H1 (cell line): ENCODE measurements around the gene THOC5. TPM values are rescaled to one million over a fixed set of nuclear protein-coding genes. Genes with fewer than 3 reads are reported as not detected.

Experiments
- CBX8 ChIP-seq: fragments of 300-800, 300-1000 bp; sonication (generic); IDR thresholded peaks from 2 replicates; pipeline ENCODE4 v1.7.1; 2016; ENCODE audit warnings: low read depth, low read length, borderline replicate concordance
- CHD1 ChIP-seq: IDR thresholded peaks from 2 replicates; pipeline ENCODE4 v1.6.1; 2012; ENCODE audit warnings: low read depth, low read length, improper control_type of control experiment
- CHD2 ChIP-seq: IDR thresholded peaks from 2 replicates; pipeline ENCODE4 v1.6.1; 2012; ENCODE audit warnings: low read length, improper control_type of control experiment
- GABPA ChIP-seq: IDR thresholded peaks from 2 replicates; pipeline ENCODE4 v1.6.1; 2011; ENCODE audit warnings: mild to moderate bottlenecking, low read length, moderate library complexity, borderline replicate concordance; ENCODE audit not compliant: insufficient read depth
- JUND ChIP-seq: IDR thresholded peaks from 2 replicates; pipeline ENCODE4 v1.6.1; 2011; ENCODE audit warnings: mild to moderate bottlenecking, improper control_type of control experiment, low read length
- KDM1A ChIP-seq: fragments of 200-600, 300-600 bp; sonication (generic); IDR thresholded peaks from 2 replicates; pipeline ENCODE4 v1.7.1; 2016; ENCODE audit warnings: mild to moderate bottlenecking, low read length, borderline replicate concordance
- KDM4A ChIP-seq: IDR thresholded peaks from one replicate; pipeline ENCODE4 v1.7.1; 2012; ENCODE audit warnings: low read depth, mild to moderate bottlenecking, moderate library complexity, low read length, inconsistent platforms; ENCODE audit not compliant: severe bottlenecking
- POLR2A ChIP-seq, 2 experiments: IDR thresholded peaks; 1 replicate in 1 of 2; 2 replicates in 1 of 2; pipeline ENCODE4 v1.6.1; 2011; ENCODE audit warnings: low read depth in 2 of 2, low read length in 2 of 2, mild to moderate bottlenecking in 2 of 2; ENCODE audit errors: control extremely low read depth in 1 of 2
- POLR2AphosphoS5 ChIP-seq: IDR thresholded peaks from 2 replicates; pipeline ENCODE4 v1.6.1; 2011; ENCODE audit warnings: low read depth, low read length
- POU5F1 ChIP-seq: IDR thresholded peaks from 2 replicates; pipeline ENCODE4 v1.6.1; 2011; ENCODE audit warnings: low read depth, mild to moderate bottlenecking, low read length, moderate library complexity
- RAD21 ChIP-seq, 2 experiments: IDR thresholded peaks in 1 of 2; conservative IDR thresholded peaks in 1 of 2; 2 replicates each; pipeline ENCODE4 v1.6.1; 2011; ENCODE audit warnings: low read depth in 2 of 2, low read length in 2 of 2, improper control_type of control experiment in 1 of 2, inconsistent platforms in 1 of 2, mild to moderate bottlenecking in 1 of 2, moderate library complexity in 1 of 2
- RXRA ChIP-seq: IDR thresholded peaks from 2 replicates; pipeline ENCODE4 v1.6.1; 2011; ENCODE audit warnings: low read depth, mild to moderate bottlenecking, low read length, moderate library complexity; ENCODE audit not compliant: insufficient read depth
- SAP30 ChIP-seq: fragments of 300-600 bp; sonication (generic); IDR thresholded peaks from 2 replicates; pipeline ENCODE4 v1.7.1; 2012; ENCODE audit warnings: low read length, moderate library complexity, mild to moderate bottlenecking, inconsistent platforms; ENCODE audit not compliant: insufficient read depth, insufficient replicate concordance
- TAF7 ChIP-seq: optimal IDR thresholded peaks from 2 replicates; pipeline ENCODE3; 2011; ENCODE audit warnings: low read depth, mild to moderate bottlenecking, inconsistent platforms, low read length, moderate library complexity, borderline replicate concordance
- TCF12 ChIP-seq: IDR thresholded peaks from 2 replicates; pipeline ENCODE4 v1.6.1; 2011; ENCODE audit warnings: low read depth, mild to moderate bottlenecking, low read length
- ZNF274 ChIP-seq: IDR thresholded peaks from 2 replicates; pipeline ENCODE4 v1.7.0; 2012; ENCODE audit warnings: low read length, borderline replicate concordance; ENCODE audit errors: extremely low read depth
- polyA plus RNA-seq, 7 experiments: library from polyadenylated mRNA; depleted of rRNA in 3 of 7; stranded (reverse) in 5 of 7; unstranded in 2 of 7; fragments of >200 nt in 5 of 7; fragments of 200-250 nt in 2 of 7; gene quantifications; 1 replicate in 5 of 7; 2 replicates in 1 of 7; 4 replicates in 1 of 7; pipeline versions ENCODE4 v1.2.1 to v1.2.3, GENCODE V29; 2011 to 2013; ENCODE audit warnings: missing spikeins in 2 of 7, mixed read lengths in 2 of 7
- total RNA-seq: library from RNA; stranded (reverse); fragmentation: NEBNext Ultra II Directional; extraction: Animal tissue kit (Norgen Biotek cat#: 25700); gene quantifications from 2 replicates; pipeline ENCODE4 v1.2.1, GENCODE V29; 2021

THOC5 gene
- total and polyA plus RNA-seq, 2 of the 8 experiments (the other 6 are each of a cell fraction or from before 2014, with no cell fraction given) = 27.7 to 65.7 TPM

DNA sequence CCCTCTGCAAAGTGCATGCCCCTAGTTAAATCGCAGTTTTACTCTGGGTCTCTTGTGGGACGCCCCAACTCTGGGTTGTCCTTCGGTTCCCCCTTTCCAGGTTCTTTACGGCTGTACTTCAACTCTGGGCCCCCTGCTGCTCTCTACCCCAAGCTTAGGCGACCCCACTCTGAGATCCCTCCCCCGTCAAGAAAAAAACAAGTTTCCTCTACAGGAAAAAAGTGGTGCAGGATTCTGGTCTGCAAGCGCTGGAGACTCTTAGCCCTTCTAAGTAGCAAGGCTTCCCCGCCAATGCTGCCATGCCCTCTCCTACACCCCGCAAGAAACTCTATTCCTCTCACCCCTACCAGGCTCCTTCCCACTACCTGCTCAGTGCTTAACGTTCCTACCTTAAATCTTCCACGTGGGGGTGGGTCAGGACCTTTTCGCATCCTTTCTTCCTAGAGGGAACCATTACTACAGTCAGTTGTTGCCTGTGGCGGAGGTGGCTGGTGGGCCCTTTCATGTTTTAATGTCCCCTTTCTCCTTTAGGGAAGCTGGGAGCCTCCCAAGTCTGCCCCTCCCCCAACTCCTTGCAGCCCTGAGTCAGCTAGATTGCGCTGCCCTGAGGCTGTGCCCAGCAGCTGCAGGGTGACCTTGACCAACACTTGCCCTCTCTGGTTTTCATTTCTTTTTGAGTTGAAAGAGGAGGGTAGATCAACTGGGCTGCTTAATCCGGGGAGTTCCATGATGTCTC, 72.1 kb downstream of the THOC5 start (continued):
- no peak for TF ChIP-seq TAF7
- TF ChIP-seq KDM1A = no peak
- TF ChIP-seq POLR2A (IDR thresholded peaks at IDR 0.05; ENCODE audit: control extremely low read depth in 1 of 2, low read depth in 2 of 2, low read length in 2 of 2) = no peak
- no peak; the same call in 1 of the 2 replicates for TF ChIP-seq JUND
- TF ChIP-seq TCF12 = no peak
- no peak for TF ChIP-seq GABPA
- TF ChIP-seq POU5F1 = no peak
- no peak for TF ChIP-seq KDM4A
- TF ChIP-seq RAD21 (IDR thresholded peaks at IDR 0.05 in 1 of 2, conservative IDR thresholded peaks at IDR 0.05 in 1 of 2; ENCODE audit: low read depth in 2 of 2, low read length in 2 of 2) = peak; percentile 36 to 52
- no peak for TF ChIP-seq CHD2
- no peak for TF ChIP-seq ZNF274
- no peak for TF ChIP-seq CBX8
- TF ChIP-seq SAP30 = no peak
- no peak for TF ChIP-seq POLR2AphosphoS5
- peak; percentile 86; the same call in 1 of the 2 replicates for TF ChIP-seq RXRA
- TF ChIP-seq CHD1 = no peak
